GM10266 (cell line): ENCODE measurements around the gene PDE4B.

Experiments
- DNase-seq: peaks from one replicate; pipeline ENCODE4 v3.0.0; 2012; ENCODE audit errors: extremely low spot score
- TF ChIP-seq, protein P1 (sequence below): IDR thresholded peaks from 2 replicates; pipeline ENCODE4 v1.5.1; 2012; ENCODE audit warnings: mild to moderate bottlenecking, low read depth; ENCODE audit not compliant: control insufficient read depth, insufficient read depth; ENCODE audit errors: missing control alignments

The PDE4B gene

GRCh38 chr1:65792669-65793358 lies at the start of gene PDE4B:
PDE4B (plus strand) TSS chr1:65792895.
- TF ChIP-seq, protein P1, sequence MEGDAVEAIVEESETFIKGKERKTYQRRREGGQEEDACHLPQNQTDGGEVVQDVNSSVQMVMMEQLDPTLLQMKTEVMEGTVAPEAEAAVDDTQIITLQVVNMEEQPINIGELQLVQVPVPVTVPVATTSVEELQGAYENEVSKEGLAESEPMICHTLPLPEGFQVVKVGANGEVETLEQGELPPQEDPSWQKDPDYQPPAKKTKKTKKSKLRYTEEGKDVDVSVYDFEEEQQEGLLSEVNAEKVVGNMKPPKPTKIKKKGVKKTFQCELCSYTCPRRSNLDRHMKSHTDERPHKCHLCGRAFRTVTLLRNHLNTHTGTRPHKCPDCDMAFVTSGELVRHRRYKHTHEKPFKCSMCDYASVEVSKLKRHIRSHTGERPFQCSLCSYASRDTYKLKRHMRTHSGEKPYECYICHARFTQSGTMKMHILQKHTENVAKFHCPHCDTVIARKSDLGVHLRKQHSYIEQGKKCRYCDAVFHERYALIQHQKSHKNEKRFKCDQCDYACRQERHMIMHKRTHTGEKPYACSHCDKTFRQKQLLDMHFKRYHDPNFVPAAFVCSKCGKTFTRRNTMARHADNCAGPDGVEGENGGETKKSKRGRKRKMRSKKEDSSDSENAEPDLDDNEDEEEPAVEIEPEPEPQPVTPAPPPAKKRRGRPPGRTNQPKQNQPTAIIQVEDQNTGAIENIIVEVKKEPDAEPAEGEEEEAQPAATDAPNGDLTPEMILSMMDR = no peak
- no peak for DNase-seq

GRCh38 chr1:65744731-65745130 lies 48.0 kb upstream of the PDE4B start:
- DNase-seq = no peak
- TF ChIP-seq, protein P1 = no peak

DNA sequence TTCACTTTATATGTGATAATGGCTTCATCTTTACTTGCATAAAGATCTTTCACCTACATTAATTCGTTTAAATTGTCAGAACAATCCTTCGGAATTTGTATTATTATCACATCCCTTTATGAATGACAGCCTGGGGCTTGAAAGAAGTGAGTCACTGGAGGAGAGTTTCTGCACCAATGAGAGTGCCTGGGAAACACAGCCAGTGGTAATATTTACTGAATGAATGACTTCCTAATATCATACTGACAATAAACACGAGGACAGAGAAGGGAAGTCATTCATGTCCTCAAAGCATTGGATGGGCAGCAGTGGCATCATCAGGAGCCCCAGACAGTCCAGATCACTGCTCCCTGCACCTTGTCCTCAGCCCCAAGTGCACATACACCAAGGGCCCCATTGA lies 40.7 kb upstream of the PDE4B start:
- TF ChIP-seq, protein P1 = no peak
- no peak for DNase-seq

DNA sequence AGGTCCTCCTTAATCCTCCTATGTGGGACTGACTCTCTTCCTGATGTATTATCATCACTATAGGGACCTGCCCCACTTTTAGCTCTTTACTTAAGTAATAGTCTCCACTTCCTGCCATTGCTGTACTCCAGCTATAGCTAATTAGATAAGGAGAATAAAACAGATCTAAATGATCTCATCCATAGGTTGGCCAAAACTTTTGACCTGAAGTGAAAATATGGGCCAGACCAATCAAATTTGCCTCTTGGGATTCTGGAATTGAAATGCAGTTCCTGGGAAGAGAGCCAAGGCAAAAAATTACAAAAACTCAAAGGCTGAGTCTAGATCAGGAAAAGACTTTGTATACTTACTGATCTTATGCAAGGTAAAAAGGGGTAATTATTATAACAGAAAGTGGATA lies 36.1 kb upstream of the PDE4B start:
- DNase-seq = no peak
- TF ChIP-seq, protein P1 = no peak

GRCh38 chr1:65757531-65757930 lies 35.2 kb upstream of the PDE4B start:
- no peak for DNase-seq
- TF ChIP-seq, protein P1 = no peak

DNA sequence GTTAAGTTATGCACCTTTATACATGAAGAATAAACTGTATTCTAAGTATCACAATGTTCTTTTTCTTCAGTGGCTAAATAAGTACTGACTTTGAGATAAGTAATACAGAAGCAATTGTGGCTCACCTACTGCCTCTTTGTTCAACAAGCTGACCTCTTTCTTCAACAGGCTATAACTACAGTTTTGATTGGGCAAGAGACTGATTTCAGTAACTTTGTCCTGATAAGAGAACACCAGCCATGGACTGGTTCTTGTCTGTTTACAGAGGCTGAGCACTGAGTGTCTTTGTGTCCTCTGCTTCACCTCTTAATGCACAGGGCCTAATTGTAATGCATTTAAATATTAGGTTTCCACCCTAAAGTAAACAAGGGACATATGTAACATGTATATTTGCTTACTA lies 34.6 kb upstream of the PDE4B start:
- DNase-seq = no peak
- TF ChIP-seq, protein P1 = no peak

- TF ChIP-seq, protein P1 = no peak
- DNase-seq = no peak
Observed at GRCh38 chr1:65759516-65759915, 33.2 kb upstream of the PDE4B start.
